Measurements from ENCODE around the gene SP2. TPM values are rescaled to one million over a fixed set of nuclear protein-coding genes. Genes with fewer than 3 reads are reported as not detected.
"Not testable (repeated sequence)": the region's sequence is repeated elsewhere in the genome, so short reads cannot be mapped to it uniquely, and the experiment has no call there.

SP2 gene
- total RNA-seq, 4 donors from 2014 or later, result 4.0 to 9.9 (median 9.2) TPM

- intact Hi-C loops (cut with DNase I), result no loop called here
- Histone ChIP-seq H3K9me3 (no peaks in the 10 kb centered on the region), H3K4me3 (no peak overlapping the region), H3K27ac (no peak overlapping the region), H3K27me3 (no peaks in the 10 kb centered on the region), H3K4me1 (no peaks in the 10 kb centered on the region), H3K36me3 (peaks cover 9 to 63% (median 14%) of the 10 kb centered on the region in 3 donors)
- TF ChIP-seq POLR2A (IDR thresholded peaks at IDR 0.05), result no peak
- TF ChIP-seq, protein P1, sequence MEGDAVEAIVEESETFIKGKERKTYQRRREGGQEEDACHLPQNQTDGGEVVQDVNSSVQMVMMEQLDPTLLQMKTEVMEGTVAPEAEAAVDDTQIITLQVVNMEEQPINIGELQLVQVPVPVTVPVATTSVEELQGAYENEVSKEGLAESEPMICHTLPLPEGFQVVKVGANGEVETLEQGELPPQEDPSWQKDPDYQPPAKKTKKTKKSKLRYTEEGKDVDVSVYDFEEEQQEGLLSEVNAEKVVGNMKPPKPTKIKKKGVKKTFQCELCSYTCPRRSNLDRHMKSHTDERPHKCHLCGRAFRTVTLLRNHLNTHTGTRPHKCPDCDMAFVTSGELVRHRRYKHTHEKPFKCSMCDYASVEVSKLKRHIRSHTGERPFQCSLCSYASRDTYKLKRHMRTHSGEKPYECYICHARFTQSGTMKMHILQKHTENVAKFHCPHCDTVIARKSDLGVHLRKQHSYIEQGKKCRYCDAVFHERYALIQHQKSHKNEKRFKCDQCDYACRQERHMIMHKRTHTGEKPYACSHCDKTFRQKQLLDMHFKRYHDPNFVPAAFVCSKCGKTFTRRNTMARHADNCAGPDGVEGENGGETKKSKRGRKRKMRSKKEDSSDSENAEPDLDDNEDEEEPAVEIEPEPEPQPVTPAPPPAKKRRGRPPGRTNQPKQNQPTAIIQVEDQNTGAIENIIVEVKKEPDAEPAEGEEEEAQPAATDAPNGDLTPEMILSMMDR (IDR thresholded peaks at IDR 0.05), result no peak
- 76% methylated on average over 8 of the region's 10 CpGs for WGBS, 2 donors
- no peak for DNase-seq
Measured at GRCh38 chr17:47929218-47930000, 33.4 kb downstream of the SP2 start.

GRCh38 chr17:47931848-47932247 is 35.8 kb downstream of the SP2 start:
- no peak for DNase-seq
- intact Hi-C loops (cut with DNase I), result no loop called here
- Histone ChIP-seq H3K4me1 (no peaks in the 10 kb centered on the region), H3K27me3 (no peaks in the 10 kb centered on the region), H3K27ac (no peak overlapping the region), H3K4me3 (no peak overlapping the region), H3K36me3 (peaks cover 0 to 38% (median 5%) of the 10 kb centered on the region in 3 donors), H3K9me3 (no peaks in the 10 kb centered on the region)
- WGBS, 2 donors, result 74 to 77% methylated on average over 3 to 4 of the region's 4 CpGs
- TF ChIP-seq, protein P1 (IDR thresholded peaks at IDR 0.05), result no peak
- no peak for TF ChIP-seq POLR2A (IDR thresholded peaks at IDR 0.05)

GRCh38 chr17:47934856-47935255 is 38.8 kb downstream of the SP2 start:
- H3K36me3 ChIP-seq, result peaks cover 0 to 8% (median 0%) of the 10 kb centered on the region in 3 donors
- H3K27me3 ChIP-seq, result no peaks in the 10 kb centered on the region
- H3K27ac ChIP-seq, result no peak overlapping the region
- intact Hi-C loops (cut with DNase I), result no loop called here
- TF ChIP-seq, protein P1 (IDR thresholded peaks at IDR 0.05), result no peak
- no peak for TF ChIP-seq POLR2A (IDR thresholded peaks at IDR 0.05)
- WGBS, 2 donors, result 89 to 100% methylated on average over 1 of the region's 1 CpG
- H3K4me1 ChIP-seq, result no peaks in the 10 kb centered on the region
- no peaks in the 10 kb centered on the region for H3K9me3 ChIP-seq
- H3K4me3 ChIP-seq, result no peak overlapping the region
- no peak for DNase-seq

- H3K4me1 ChIP-seq; H3K4me3 ChIP-seq; H3K9me3 ChIP-seq; DNase-seq; H3K36me3 ChIP-seq; H3K27me3 ChIP-seq; H3K27ac ChIP-seq; intact Hi-C loops (cut with DNase I): not testable (repeated sequence)
- 77 to 81% methylated on average over 3 of the region's 3 CpGs for whole genome bisulfite sequencing, 2 donors
Measured at GRCh38 chr17:47935468-47935867, 39.4 kb downstream of the SP2 start.

DNA sequence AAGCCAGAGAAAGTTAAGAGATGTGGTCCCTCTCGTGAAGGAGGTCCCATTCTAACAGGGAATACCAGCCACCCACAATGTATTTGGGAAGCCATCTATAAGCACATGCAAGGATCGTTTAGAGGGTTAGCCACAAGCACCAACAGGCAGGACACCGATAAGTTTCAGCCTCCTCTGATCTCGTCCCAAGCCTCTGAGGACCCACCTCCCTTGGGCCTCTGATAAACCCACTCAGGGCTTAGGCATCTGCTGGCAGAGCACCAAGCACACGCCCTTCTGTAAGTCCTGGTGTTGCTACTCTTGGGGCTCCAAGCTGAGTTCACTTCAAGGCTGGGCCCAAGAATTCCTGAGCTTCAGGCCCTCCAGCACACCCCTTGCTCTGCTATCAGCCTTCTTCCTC is 39.9 kb downstream of the SP2 start:
- peaks cover 5 to 10% (median 9%) of the 10 kb centered on the region in 3 donors for H3K4me1 ChIP-seq
- WGBS, 2 donors, result 39 to 51% methylated on average over 5 of the region's 5 CpGs
- H3K36me3 ChIP-seq, result no peaks in the 10 kb centered on the region
- no peaks in the 10 kb centered on the region for H3K27me3 ChIP-seq
- H3K9me3 ChIP-seq, result no peaks in the 10 kb centered on the region
- intact Hi-C loops (cut with DNase I), result no loop called here
- TF ChIP-seq, protein P1 (IDR thresholded peaks at IDR 0.05), result no peak
- TF ChIP-seq POLR2A (IDR thresholded peaks at IDR 0.05), result no peak
- no peak overlapping the region for H3K27ac ChIP-seq
- H3K4me3 ChIP-seq, result no peak overlapping the region
- DNase-seq, result no peak

Data from esophagus squamous epithelium (tissue), 5 donors.